ENCODE data around the gene AP1M2. TPM values are rescaled to one million over a fixed set of nuclear protein-coding genes. Genes with fewer than 3 reads are reported as not detected.
"Not testable (repeated sequence)": the region's sequence is repeated elsewhere in the genome, so short reads cannot be mapped to it uniquely, and the experiment has no call there.

Gene AP1M2
- total RNA-seq, 1 experiment from 2014 or later: 126 TPM

DNA sequence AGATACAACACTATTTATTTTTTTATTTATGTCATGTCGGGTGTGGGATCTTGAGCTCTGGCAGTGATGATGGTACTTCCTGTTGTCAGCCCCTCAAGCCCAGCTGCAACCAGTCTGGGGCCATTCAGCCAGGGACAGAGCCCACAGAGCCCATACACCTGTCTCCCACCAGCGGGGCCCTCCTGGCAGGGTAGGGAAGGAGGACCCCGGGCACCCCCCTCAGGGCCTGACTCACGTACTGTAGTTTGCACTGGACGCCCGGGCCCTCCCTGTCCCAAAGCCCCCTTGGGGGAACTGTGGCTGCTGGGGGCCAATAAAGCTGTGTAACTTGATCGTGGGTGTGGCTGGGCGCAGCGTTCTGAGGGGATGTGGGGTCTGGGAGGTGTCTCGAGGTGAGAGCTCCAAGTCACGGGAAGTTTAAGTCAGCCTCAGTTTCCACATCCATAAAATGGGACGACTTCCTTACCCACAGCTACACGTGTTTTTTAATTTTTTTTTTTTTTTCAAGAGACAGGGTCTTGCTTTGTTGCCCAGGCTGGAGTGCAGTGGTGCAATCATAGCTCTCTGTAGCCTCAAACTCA lies 33.9 kb downstream of the AP1M2 start:
- Histone ChIP-seq H3K4me1 (replicated peaks; ENCODE audit: insufficient read depth) (no peaks in the 10 kb centered on the region), H2AFZ (no peak overlapping the region), H3K9me2 (ENCODE audit: insufficient read depth) (no peaks in the 10 kb centered on the region), H3K4me3 (no peak overlapping the region), H3K4me2 (no peak overlapping the region), H3K79me2 (ENCODE audit: low read depth) (no peaks in the 10 kb centered on the region), H3K27me3 (ENCODE audit: insufficient read depth, low read depth) (no peaks in the 10 kb centered on the region), H3K27ac (no peak overlapping the region), H4K20me1 (ENCODE audit: insufficient read depth) (no peaks in the 10 kb centered on the region; the same call in none of the 2 replicates), H3K9me3 (ENCODE audit: insufficient read depth, low read depth) (no peaks in the 10 kb centered on the region), H3F3A (ENCODE audit: insufficient read depth, low read depth) (peaks cover 44% of the 10 kb centered on the region), H3K36me3 (ENCODE audit: low read depth) (peaks cover 20% of the 10 kb centered on the region)
- BruUV-seq (replicated peaks): no TSS peak
- intact Hi-C loops (cut with micrococcal nuclease; ENCODE audit: unreplicated experiment): no loop called here
- DNase-seq: no peak
- CTCF ChIA-PET: interaction anchor here (0.6 to 1.1 kb wide), 3 partner anchors 18 to 313 kb away, joined by 3 to 4 read pairs (median 3); no protein-coding TSS in a partner anchor
- no peak for TF ChIP-seq EZH2 (IDR thresholded peaks at IDR 0.05; ENCODE audit: low read depth)
- TF ChIP-seq, protein P1, sequence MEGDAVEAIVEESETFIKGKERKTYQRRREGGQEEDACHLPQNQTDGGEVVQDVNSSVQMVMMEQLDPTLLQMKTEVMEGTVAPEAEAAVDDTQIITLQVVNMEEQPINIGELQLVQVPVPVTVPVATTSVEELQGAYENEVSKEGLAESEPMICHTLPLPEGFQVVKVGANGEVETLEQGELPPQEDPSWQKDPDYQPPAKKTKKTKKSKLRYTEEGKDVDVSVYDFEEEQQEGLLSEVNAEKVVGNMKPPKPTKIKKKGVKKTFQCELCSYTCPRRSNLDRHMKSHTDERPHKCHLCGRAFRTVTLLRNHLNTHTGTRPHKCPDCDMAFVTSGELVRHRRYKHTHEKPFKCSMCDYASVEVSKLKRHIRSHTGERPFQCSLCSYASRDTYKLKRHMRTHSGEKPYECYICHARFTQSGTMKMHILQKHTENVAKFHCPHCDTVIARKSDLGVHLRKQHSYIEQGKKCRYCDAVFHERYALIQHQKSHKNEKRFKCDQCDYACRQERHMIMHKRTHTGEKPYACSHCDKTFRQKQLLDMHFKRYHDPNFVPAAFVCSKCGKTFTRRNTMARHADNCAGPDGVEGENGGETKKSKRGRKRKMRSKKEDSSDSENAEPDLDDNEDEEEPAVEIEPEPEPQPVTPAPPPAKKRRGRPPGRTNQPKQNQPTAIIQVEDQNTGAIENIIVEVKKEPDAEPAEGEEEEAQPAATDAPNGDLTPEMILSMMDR (conservative IDR thresholded peaks at IDR 0.05): no peak
- POLR2A ChIA-PET (ENCODE audit: unreplicated experiment): interaction anchor here (0.6 kb wide), 1 partner anchor 50 kb away, joined by 3 read pairs; the partner anchor contains the start of gene KEAP1

DNA sequence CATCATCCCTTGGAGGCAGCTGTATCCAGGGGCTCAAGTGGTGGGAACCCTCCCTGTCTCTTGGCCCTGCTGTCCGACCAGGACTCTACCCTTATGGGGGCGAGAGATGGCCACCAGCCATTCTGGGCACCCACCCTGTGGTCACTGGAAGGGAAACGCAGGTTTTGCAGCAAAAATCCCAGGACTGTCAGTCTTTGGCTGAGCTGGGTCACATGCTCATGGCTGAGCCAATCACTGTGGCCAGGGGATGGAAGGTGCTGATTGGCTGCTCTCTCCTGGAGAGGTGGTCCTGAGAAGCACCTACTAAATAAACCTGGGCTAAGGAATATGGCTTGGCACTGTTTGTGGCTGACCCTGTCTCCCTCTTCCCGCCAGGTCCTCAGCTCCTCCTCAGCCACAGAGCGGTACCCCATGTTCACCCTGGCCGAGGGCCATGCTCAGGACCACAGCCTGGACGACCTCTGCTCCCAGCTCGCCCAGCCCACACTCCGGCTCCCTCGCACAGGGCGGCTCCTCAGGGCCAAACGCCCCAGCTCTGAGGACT lies 34.5 kb downstream of the AP1M2 start:
- Histone ChIP-seq H4K20me1 (ENCODE audit: insufficient read depth) (no peaks in the 10 kb centered on the region; the same call in none of the 2 replicates), H2AFZ (no peak overlapping the region), H3K79me2 (ENCODE audit: low read depth) (no peaks in the 10 kb centered on the region), H3K4me2 (no peak overlapping the region), H3K27me3 (ENCODE audit: insufficient read depth, low read depth) (no peaks in the 10 kb centered on the region), H3K9me3 (ENCODE audit: insufficient read depth, low read depth) (no peaks in the 10 kb centered on the region), H3K9me2 (ENCODE audit: insufficient read depth) (no peaks in the 10 kb centered on the region), H3F3A (ENCODE audit: insufficient read depth, low read depth) (peaks cover 44% of the 10 kb centered on the region), H3K27ac (no peak overlapping the region), H3K4me1 (replicated peaks; ENCODE audit: insufficient read depth) (no peaks in the 10 kb centered on the region), H3K36me3 (ENCODE audit: low read depth) (peaks cover 20% of the 10 kb centered on the region), H3K4me3 (no peak overlapping the region)
- ChIA-PET CTCF (interaction anchor here (0.6 to 1.1 kb wide), 3 partner anchors 19 to 80 kb away, joined by 3 to 6 read pairs (median 4); no protein-coding TSS in a partner anchor), POLR2A (ENCODE audit: unreplicated experiment) (interaction anchor here (0.6 kb wide), 1 partner anchor 49 kb away, joined by 3 read pairs; the partner anchor contains the start of gene KEAP1)
- no peak for DNase-seq
- intact Hi-C loops (cut with micrococcal nuclease; ENCODE audit: unreplicated experiment): no loop called here
- BruUV-seq (replicated peaks): no TSS peak
- no peak for TF ChIP-seq EZH2 (IDR thresholded peaks at IDR 0.05; ENCODE audit: low read depth)
- TF ChIP-seq, protein P1 (conservative IDR thresholded peaks at IDR 0.05): no peak

GRCh38 chr19:10551698-10552301 lies 35.3 kb downstream of the AP1M2 start:
- Histone ChIP-seq H3K9me3 (ENCODE audit: insufficient read depth, low read depth) (no peaks in the 10 kb centered on the region), H3K4me1 (replicated peaks; ENCODE audit: insufficient read depth) (no peaks in the 10 kb centered on the region), H3K4me3 (no peak overlapping the region), H3K27me3 (ENCODE audit: insufficient read depth, low read depth) (no peaks in the 10 kb centered on the region), H3K4me2 (no peak overlapping the region), H3K27ac (no peak overlapping the region), H3K36me3 (ENCODE audit: low read depth) (peaks cover 20% of the 10 kb centered on the region), H3F3A (ENCODE audit: insufficient read depth, low read depth) (peaks cover 43% of the 10 kb centered on the region), H4K20me1 (ENCODE audit: insufficient read depth) (no peaks in the 10 kb centered on the region; the same call in none of the 2 replicates), H3K79me2 (ENCODE audit: low read depth) (no peaks in the 10 kb centered on the region), H3K9me2 (ENCODE audit: insufficient read depth) (no peaks in the 10 kb centered on the region), H2AFZ (no peak overlapping the region)
- DNase-seq: peak; percentile 45 to 72
- POLR2A ChIA-PET (ENCODE audit: unreplicated experiment): no interaction called here
- no TSS peak for BruUV-seq (replicated peaks)
- CTCF ChIA-PET: no interaction called here
- TF ChIP-seq, protein P1 (conservative IDR thresholded peaks at IDR 0.05): peak; percentile 46; the same call in 1 of the 2 replicates
- TF ChIP-seq EZH2 (IDR thresholded peaks at IDR 0.05; ENCODE audit: low read depth): no peak
- intact Hi-C loops (cut with micrococcal nuclease; ENCODE audit: unreplicated experiment): no loop called here

DNA sequence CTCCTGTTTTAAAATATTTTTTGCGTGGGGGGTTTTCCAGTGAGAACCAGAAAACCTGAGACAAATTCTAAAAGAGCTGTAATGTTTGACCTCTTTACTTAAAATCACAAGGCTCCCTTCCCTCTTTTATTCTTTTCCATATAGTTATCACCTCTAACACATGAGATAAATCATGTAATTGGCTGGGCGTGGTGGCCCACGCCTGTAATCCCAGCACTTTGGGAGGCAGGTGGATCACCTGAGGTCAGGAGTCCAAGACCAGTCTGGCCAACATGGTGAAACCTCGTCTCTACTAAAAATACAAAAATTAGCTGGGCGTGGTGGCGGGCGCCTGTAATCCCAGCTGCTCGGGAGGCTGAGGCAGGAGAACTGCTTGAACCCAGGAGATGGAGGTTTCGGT lies 36.1 kb downstream of the AP1M2 start:
- H3K27me3 ChIP-seq (ENCODE audit: insufficient read depth, low read depth); POLR2A ChIA-PET (ENCODE audit: unreplicated experiment); H3K79me2 ChIP-seq (ENCODE audit: low read depth); H2AFZ ChIP-seq; H3K4me1 ChIP-seq (replicated peaks; ENCODE audit: insufficient read depth); intact Hi-C loops (cut with micrococcal nuclease; ENCODE audit: unreplicated experiment); H3K9me3 ChIP-seq (ENCODE audit: insufficient read depth, low read depth); DNase-seq; BruUV-seq (replicated peaks); H3K9me2 ChIP-seq (ENCODE audit: insufficient read depth); H3K4me3 ChIP-seq; H3K4me2 ChIP-seq; H4K20me1 ChIP-seq (ENCODE audit: insufficient read depth); H3K27ac ChIP-seq: not testable (repeated sequence)
- Histone ChIP-seq H3F3A (ENCODE audit: insufficient read depth, low read depth) (peaks cover 37% of the 10 kb centered on the region), H3K36me3 (ENCODE audit: low read depth) (peaks cover 18% of the 10 kb centered on the region)
- CTCF ChIA-PET: interaction anchor here (0.5 kb wide), 1 partner anchor 44 kb away, joined by 17 read pairs; no protein-coding TSS in a partner anchor

Measured in PC-9 (cell line).